Activated CD4-positive, CD25-positive, alpha-beta regulatory T cell treated with anti-CD3 and anti-CD28 coated beads, Interleukin-2, amount 50 U/mL, for 16 hours (primary cell): ENCODE data around the gene CAPN2.
A peak's percentile ranks its signal among the peaks of the same experiment; 100 is the strongest.
"Not testable (repeated sequence)": the region's sequence is repeated elsewhere in the genome, so short reads cannot be mapped to it uniquely, and the experiment has no call there.

Source experiments
- DNase-seq: peaks from one replicate; pipeline ENCODE4 v3.0.0-alpha.2; 2020; ENCODE audit warnings: low read depth, low spot score

Gene CAPN2

GRCh38 chr1:223716302-223716862 is 4.0 kb downstream of the CAPN2 start:
- DNase-seq: peak; percentile 34

GRCh38 chr1:223717123-223717522 is 4.8 kb downstream of the CAPN2 start:
- DNase-seq: no peak

- DNase-seq: no peak
Measured at GRCh38 chr1:223717695-223718363, 5.5 kb downstream of the CAPN2 start.

- no peak for DNase-seq
Measured at GRCh38 chr1:223718850-223719249, 6.5 kb downstream of the CAPN2 start.

GRCh38 chr1:223720971-223721591 is 8.7 kb downstream of the CAPN2 start:
- no peak for DNase-seq

GRCh38 chr1:223721658-223722607 is 9.6 kb downstream of the CAPN2 start:
- no peak for DNase-seq

GRCh38 chr1:223723351-223723904 is 11.1 kb downstream of the CAPN2 start:
- no peak for DNase-seq

- no peak for DNase-seq
Measured at GRCh38 chr1:223724376-223724775, 12.0 kb downstream of the CAPN2 start.

- no peak for DNase-seq
Measured at GRCh38 chr1:223725578-223725977, 13.2 kb downstream of the CAPN2 start.

- DNase-seq: peak; percentile 78
Measured at GRCh38 chr1:223726380-223727001, 14.2 kb downstream of the CAPN2 start.

- no peak for DNase-seq
Measured at GRCh38 chr1:223727541-223727940, 15.2 kb downstream of the CAPN2 start.

- no peak for DNase-seq
Measured at GRCh38 chr1:223729906-223730305, 17.6 kb downstream of the CAPN2 start.

- DNase-seq: no peak
Measured at GRCh38 chr1:223730479-223731132, 18.3 kb downstream of the CAPN2 start.

GRCh38 chr1:223731133-223731770 is 18.9 kb downstream of the CAPN2 start:
- DNase-seq: no peak

GRCh38 chr1:223732993-223733798 is 20.9 kb downstream of the CAPN2 start:
- DNase-seq: no peak

- DNase-seq: no peak
Measured at GRCh38 chr1:223733898-223734852, 21.8 kb downstream of the CAPN2 start.

GRCh38 chr1:223736638-223737037 is 24.3 kb downstream of the CAPN2 start:
- DNase-seq: not testable (repeated sequence)

- DNase-seq: no peak
Measured at GRCh38 chr1:223737342-223737741, 25.0 kb downstream of the CAPN2 start.
